Left ventricle myocardium inferior (tissue), 1 donor: ENCODE measurements around the gene HDAC7. TPM values are rescaled to one million over a fixed set of nuclear protein-coding genes. Genes with fewer than 3 reads are reported as not detected.

Experiments used
- DNase-seq: peaks from one replicate; pipeline ENCODE4 v3.0.0-alpha.2; 2020
- H3K27ac ChIP-seq: fragments of 200-600 bp; replicated peaks from 2 replicates; pipeline ENCODE4 v1.8.0; 2021
- H3K27me3 ChIP-seq: fragments of 200-600 bp; 2 replicates; pipeline ENCODE4 v1.8.0; 2021; ENCODE audit warnings: low read depth
- H3K36me3 ChIP-seq: fragments of 200-600 bp; 2 replicates; pipeline ENCODE4 v1.8.0; 2021
- H3K4me1 ChIP-seq: fragments of 200-600 bp; 2 replicates; pipeline ENCODE4 v1.8.0; 2021
- H3K4me3 ChIP-seq: fragments of 200-600 bp; 2 replicates; pipeline ENCODE4 v1.8.0; 2021; ENCODE audit warnings: mild to moderate bottlenecking, moderate library complexity
- H3K9me3 ChIP-seq: fragments of 200-600 bp; replicated peaks from 2 replicates; pipeline ENCODE4 v1.8.0; 2021
- intact Hi-C: fragments of 100-400 bp; cut with micrococcal nuclease; formaldehyde crosslinking; loops from one replicate; pipeline ENCODE4 v1.11.0; 2022
- total RNA-seq: library from RNA; stranded (reverse); fragmentation: NEBNext Ultra II Directional; extraction: Animal tissue kit (Norgen Biotek cat#: 25700); gene quantifications from one replicate; pipeline ENCODE4 v1.2.1, GENCODE V29; 2021
- TF ChIP-seq, protein P1 (sequence below): fragments of 200-600 bp; IDR thresholded peaks from 2 replicates; pipeline ENCODE4 v1.8.0; 2021; ENCODE audit warnings: antibody characterized with exemption, mild to moderate bottlenecking, borderline replicate concordance
- donor health status: DM: no; HTN: yes; CAD: no; lungs with severe emphysema.

HDAC7 gene
- total RNA-seq, 1 donor from 2014 or later, result 47.1 TPM

DNA sequence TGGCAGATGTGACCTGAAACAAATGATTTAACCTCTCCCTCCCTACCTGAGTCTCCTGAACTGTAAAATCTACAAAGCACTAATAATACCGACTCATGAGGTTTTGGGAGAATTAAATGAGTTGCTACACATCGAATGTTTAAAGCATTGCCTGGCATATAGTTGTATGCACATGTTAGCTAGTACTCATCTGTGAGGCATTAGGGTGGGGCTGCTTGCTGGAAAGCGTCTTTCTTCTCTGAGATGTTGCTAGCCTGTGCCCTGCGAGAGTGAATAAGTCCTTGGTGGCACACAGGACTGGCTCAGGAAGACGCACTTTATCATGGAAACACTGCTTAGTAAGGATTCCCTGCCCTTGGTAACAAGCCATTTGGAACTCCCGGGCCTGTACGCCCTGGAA is 67.2 kb downstream of the HDAC7 start:
- peaks cover 69% of the 10 kb centered on the region for H3K4me1 ChIP-seq
- peak overlapping the region; percentile 71 for H3K4me3 ChIP-seq
- no peak for DNase-seq
- H3K36me3 ChIP-seq, result peaks cover 22% of the 10 kb centered on the region
- TF ChIP-seq, protein P1, sequence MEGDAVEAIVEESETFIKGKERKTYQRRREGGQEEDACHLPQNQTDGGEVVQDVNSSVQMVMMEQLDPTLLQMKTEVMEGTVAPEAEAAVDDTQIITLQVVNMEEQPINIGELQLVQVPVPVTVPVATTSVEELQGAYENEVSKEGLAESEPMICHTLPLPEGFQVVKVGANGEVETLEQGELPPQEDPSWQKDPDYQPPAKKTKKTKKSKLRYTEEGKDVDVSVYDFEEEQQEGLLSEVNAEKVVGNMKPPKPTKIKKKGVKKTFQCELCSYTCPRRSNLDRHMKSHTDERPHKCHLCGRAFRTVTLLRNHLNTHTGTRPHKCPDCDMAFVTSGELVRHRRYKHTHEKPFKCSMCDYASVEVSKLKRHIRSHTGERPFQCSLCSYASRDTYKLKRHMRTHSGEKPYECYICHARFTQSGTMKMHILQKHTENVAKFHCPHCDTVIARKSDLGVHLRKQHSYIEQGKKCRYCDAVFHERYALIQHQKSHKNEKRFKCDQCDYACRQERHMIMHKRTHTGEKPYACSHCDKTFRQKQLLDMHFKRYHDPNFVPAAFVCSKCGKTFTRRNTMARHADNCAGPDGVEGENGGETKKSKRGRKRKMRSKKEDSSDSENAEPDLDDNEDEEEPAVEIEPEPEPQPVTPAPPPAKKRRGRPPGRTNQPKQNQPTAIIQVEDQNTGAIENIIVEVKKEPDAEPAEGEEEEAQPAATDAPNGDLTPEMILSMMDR, result no peak
- H3K9me3 ChIP-seq, result no peaks in the 10 kb centered on the region
- intact Hi-C loops, result no loop called here
- peak overlapping the region; percentile 90 for H3K27ac ChIP-seq
- no peaks in the 10 kb centered on the region for H3K27me3 ChIP-seq

DNA sequence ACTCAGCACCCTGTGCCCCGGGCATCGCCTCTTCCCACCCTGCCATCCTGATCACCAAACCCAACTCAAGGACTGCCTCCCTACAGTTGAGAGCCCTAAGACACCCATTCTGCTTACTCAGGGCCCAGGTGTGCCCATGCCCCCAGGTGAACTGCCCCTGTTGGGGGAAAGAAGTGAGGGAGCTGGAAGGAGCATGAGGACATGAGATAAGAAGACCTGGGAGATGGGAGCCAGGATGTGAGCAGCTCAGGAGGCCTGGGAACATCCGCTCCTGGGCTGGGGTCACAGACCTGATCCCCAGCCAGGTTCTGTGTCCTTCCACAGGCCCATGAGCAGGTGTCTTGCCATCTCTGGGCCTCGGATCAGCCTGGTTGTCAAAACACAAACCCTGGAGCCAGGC is 67.6 kb downstream of the HDAC7 start:
- peaks cover 25% of the 10 kb centered on the region for H3K36me3 ChIP-seq
- H3K27me3 ChIP-seq, result no peaks in the 10 kb centered on the region
- DNase-seq, result no peak
- H3K4me1 ChIP-seq, result peaks cover 64% of the 10 kb centered on the region
- intact Hi-C loops, result no loop called here
- H3K27ac ChIP-seq, result peak overlapping the region; percentile 90
- no peaks in the 10 kb centered on the region for H3K9me3 ChIP-seq
- TF ChIP-seq, protein P1, result no peak
- no peak overlapping the region for H3K4me3 ChIP-seq

GRCh38 chr12:47751561-47751960 is 68.1 kb downstream of the HDAC7 start:
- no peak for DNase-seq
- H3K27me3 ChIP-seq, result no peaks in the 10 kb centered on the region
- H3K4me3 ChIP-seq, result no peak overlapping the region
- H3K36me3 ChIP-seq, result peaks cover 27% of the 10 kb centered on the region
- intact Hi-C loops, result no loop called here
- peak overlapping the region; percentile 90 for H3K27ac ChIP-seq
- TF ChIP-seq, protein P1, result no peak
- H3K9me3 ChIP-seq, result no peaks in the 10 kb centered on the region
- H3K4me1 ChIP-seq, result peaks cover 64% of the 10 kb centered on the region

DNA sequence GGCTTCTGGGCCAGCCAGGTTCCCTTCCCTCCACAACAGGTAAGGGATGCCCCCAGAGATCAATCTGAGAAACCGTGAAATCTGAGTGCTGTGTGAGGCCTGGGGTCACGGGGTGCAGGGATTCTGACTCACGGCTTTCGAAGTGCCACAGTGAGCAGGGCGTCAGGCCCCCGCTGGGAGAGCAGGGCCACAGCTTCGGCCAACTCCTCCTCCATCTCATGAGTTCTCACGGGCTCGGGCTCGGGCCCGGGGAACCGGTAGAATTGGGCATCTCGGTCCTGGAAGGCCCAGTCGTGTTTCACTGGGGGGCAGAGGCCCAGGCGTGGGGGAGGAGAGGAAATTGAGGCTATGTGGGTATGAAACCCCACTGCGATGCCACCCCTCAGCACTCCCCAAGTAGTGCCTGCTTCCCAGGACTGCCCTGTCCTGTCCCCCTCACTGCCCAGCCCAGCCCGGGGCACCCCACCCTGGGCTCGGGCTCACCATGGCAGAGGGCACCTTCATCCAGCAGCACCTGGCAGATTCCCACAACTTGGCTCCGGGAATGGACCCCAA is 68.7 kb downstream of the HDAC7 start:
- H3K4me3 ChIP-seq, result no peak overlapping the region
- H3K27me3 ChIP-seq, result no peaks in the 10 kb centered on the region
- peaks cover 33% of the 10 kb centered on the region for H3K36me3 ChIP-seq
- no peak for DNase-seq
- peaks cover 61% of the 10 kb centered on the region for H3K4me1 ChIP-seq
- TF ChIP-seq, protein P1, result no peak
- intact Hi-C loops, result no loop called here
- H3K9me3 ChIP-seq, result no peaks in the 10 kb centered on the region
- H3K27ac ChIP-seq, result peak overlapping the region; percentile 90

DNA sequence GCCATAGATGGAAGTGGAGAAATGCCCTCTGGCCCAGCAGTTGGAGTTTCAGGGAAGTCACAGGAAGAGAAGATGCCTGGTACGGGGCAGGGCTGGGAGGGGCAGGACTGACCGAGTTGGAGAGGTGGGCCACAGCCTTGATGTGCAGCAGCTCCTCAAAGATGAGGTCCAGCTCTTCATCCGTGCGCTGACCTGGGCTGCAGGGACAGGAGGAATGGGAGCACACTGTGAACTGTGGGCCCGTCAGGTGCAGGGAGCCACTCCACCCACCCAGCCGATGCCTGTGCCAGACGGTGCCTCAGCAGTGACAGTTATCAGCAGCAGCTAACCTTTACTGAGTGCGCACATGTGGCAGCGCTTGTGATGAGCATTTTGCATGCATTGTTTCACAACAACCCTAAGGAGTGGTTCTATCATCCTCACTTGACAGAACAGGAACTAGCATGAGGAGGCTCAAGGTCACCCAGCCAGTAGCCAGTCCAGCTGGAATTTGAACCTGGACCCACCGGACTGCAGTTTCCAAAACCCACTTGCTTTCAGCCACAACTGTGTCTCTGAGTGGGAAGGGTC is 69.4 kb downstream of the HDAC7 start:
- Histone ChIP-seq H3K36me3 (peaks cover 36% of the 10 kb centered on the region), H3K9me3 (no peaks in the 10 kb centered on the region), H3K4me3 (no peak overlapping the region), H3K4me1 (peaks cover 61% of the 10 kb centered on the region), H3K27me3 (no peaks in the 10 kb centered on the region), H3K27ac (no peak overlapping the region)
- DNase-seq, result no peak
- TF ChIP-seq, protein P1, result no peak
- intact Hi-C loops, result no loop called here
